GM18502 (cell line): ENCODE data around the gene ABHD14A.

Experiments used
- ATAC-seq: cut with Tn5 transposase; IDR thresholded peaks from one replicate; pipeline ENCODE4 v1.9.1; 2021; ENCODE audit warnings: mild to moderate bottlenecking; ENCODE audit not compliant: unreplicated experiment, poor library complexity

ABHD14A gene

GRCh38 chr3:52013802-52014598 lies 39.1 kb downstream of the ABHD14A start:
- no peak for ATAC-seq

GRCh38 chr3:52014613-52015012 lies 39.7 kb downstream of the ABHD14A start:
- no peak for ATAC-seq

GRCh38 chr3:52015438-52016228 lies 40.8 kb downstream of the ABHD14A start:
- no peak for ATAC-seq

GRCh38 chr3:52017586-52017985 lies 42.7 kb downstream of the ABHD14A start:
- ATAC-seq, result no peak

- ATAC-seq, result no peak
Observed at GRCh38 chr3:52018319-52019000, 43.6 kb downstream of the ABHD14A start.

- no peak for ATAC-seq
Observed at GRCh38 chr3:52019352-52020080, 44.7 kb downstream of the ABHD14A start.

- ATAC-seq, result no peak
Observed at GRCh38 chr3:52020796-52021195, 45.9 kb downstream of the ABHD14A start.

- ATAC-seq, result no peak
Observed at GRCh38 chr3:52021489-52022268, 46.8 kb downstream of the ABHD14A start.

GRCh38 chr3:52022323-52023100 lies 47.6 kb downstream of the ABHD14A start:
- ATAC-seq, result no peak

- no peak for ATAC-seq
Observed at GRCh38 chr3:52023101-52023770, 48.4 kb downstream of the ABHD14A start.

- ATAC-seq, result no peak
Observed at GRCh38 chr3:52023860-52024764, 49.2 kb downstream of the ABHD14A start.

GRCh38 chr3:52024765-52025452 lies 50.0 kb downstream of the ABHD14A start:
- ATAC-seq, result no peak

- no peak for ATAC-seq
Observed at GRCh38 chr3:52025453-52025852, 50.6 kb downstream of the ABHD14A start.

GRCh38 chr3:52026041-52026440 lies 51.2 kb downstream of the ABHD14A start:
- no peak for ATAC-seq

GRCh38 chr3:52028572-52028971 lies 53.7 kb downstream of the ABHD14A start:
- ATAC-seq, result no peak

GRCh38 chr3:52029053-52029452 lies 54.2 kb downstream of the ABHD14A start:
- no peak for ATAC-seq

- no peak for ATAC-seq
Observed at GRCh38 chr3:52029535-52029934, 54.7 kb downstream of the ABHD14A start.
